HepG2 (cell line): ENCODE measurements around the gene SEZ6L. TPM values are rescaled to one million over a fixed set of nuclear protein-coding genes. Genes with fewer than 3 reads are reported as not detected.

Source experiments
- ATAC-seq: fragments of 200-7000 bp; cut with Tn5 transposase; 3 replicates; pipeline ENCODE4 v1.9.1; 2020; ENCODE audit warnings: mild to moderate bottlenecking, moderate library complexity
- BruUV-seq: library from RNA; stranded (reverse); fragments of 400-500 nt; replicated peaks from 2 replicates; lab custom pipeline; 2021; lab: Mats Ljungman, UMichigan
- CTCF ChIA-PET: fragments of 300-600 bp; formaldehyde crosslinking; extraction: SDS; loops from one replicate; lab custom pipeline; 2021; ENCODE audit warnings: low total read pairs, inconsistent platforms, low intra/inter-chr PET ratio; lab: Yijun Ruan, JAX
- POLR2A ChIA-PET: fragments of 350-600 bp; sonication (Branson Sonifier 250); formaldehyde crosslinking; loops from one replicate; lab custom pipeline; 2020; ENCODE audit warnings: antibody characterized with exemption, inconsistent platforms; lab: Yijun Ruan, JAX
- DNase-seq: peaks from one replicate; pipeline ENCODE4 v3.0.0-alpha.2; 2015; ENCODE audit warnings: low spot score
- FAIRE-seq: peaks from 3 replicates; lab custom pipeline; 2011; peaks lifted over from hg19 to GRCh38; lab: Jason Lieb, UNC
- H2AFZ ChIP-seq: one replicate; pipeline ENCODE4 v1.6.1; 2011; ENCODE audit warnings: low read length, inconsistent platforms
- H3K27ac ChIP-seq: fragments of 300-600 bp; 3 replicates; pipeline ENCODE4 v1.8.0; 2011; ENCODE audit warnings: mixed run types, mild to moderate bottlenecking, mixed read lengths, low read length, inconsistent platforms; ENCODE audit not compliant: insufficient read depth; ENCODE audit errors: extremely low read length
- H3K27me3 ChIP-seq, 2 experiments: fragments of 200-600 bp in 1 of 2; 2 replicates in 1 of 2; 3 replicates in 1 of 2; pipeline versions ENCODE4 v1.6.0 to v1.8.0; 2011; ENCODE audit warnings: low read length in 2 of 2, mild to moderate bottlenecking in 2 of 2, moderate library complexity in 2 of 2, inconsistent platforms in 1 of 2; ENCODE audit not compliant: insufficient read depth in 2 of 2, control insufficient read depth in 1 of 2
- H3K36me3 ChIP-seq, 2 experiments: fragments of 200-600 bp in 1 of 2; replicated peaks in 1 of 2; 2 replicates in 1 of 2; 3 replicates in 1 of 2; pipeline versions ENCODE4 v1.5.1 to v1.8.0; 2011; ENCODE audit warnings: low read length in 2 of 2, inconsistent platforms in 1 of 2; ENCODE audit not compliant: insufficient read depth in 2 of 2, control insufficient read depth in 1 of 2
- H3K4me1 ChIP-seq: 2 replicates; pipeline ENCODE4 v1.5.1; 2012; ENCODE audit warnings: low read length, inconsistent platforms; ENCODE audit not compliant: insufficient read depth
- H3K4me2 ChIP-seq: 2 replicates; pipeline ENCODE4 v1.6.0; 2011; ENCODE audit warnings: low read depth, low read length, inconsistent platforms
- H3K4me3 ChIP-seq, 3 experiments: fragments of 200-600 bp in 1 of 3; sonication (generic), shearing (Covaris generic) in 1 of 3; replicated peaks in 1 of 3; 2 replicates each; pipeline ENCODE4 v1.5.1; 2011 to 2016; ENCODE audit warnings: low read length in 3 of 3, inconsistent platforms in 2 of 3, low read depth in 2 of 3, mild to moderate bottlenecking in 2 of 3, control low read depth in 1 of 3, mixed read lengths in 1 of 3; ENCODE audit not compliant: insufficient read depth in 1 of 3
- H3K79me2 ChIP-seq: one replicate; pipeline ENCODE4 v1.6.1; 2011; ENCODE audit warnings: low read length, inconsistent platforms; ENCODE audit not compliant: insufficient read depth
- H3K9ac ChIP-seq: 2 replicates; pipeline ENCODE4 v1.6.0; 2011; ENCODE audit warnings: mild to moderate bottlenecking, low read depth, low read length, inconsistent platforms; ENCODE audit not compliant: insufficient read depth
- H3K9me3 ChIP-seq: 2 replicates; pipeline ENCODE4 v1.5.1; 2012; ENCODE audit warnings: mild to moderate bottlenecking, low read length
- H4K20me1 ChIP-seq: 2 replicates; pipeline ENCODE4 v1.6.0; 2011; ENCODE audit warnings: inconsistent platforms, mild to moderate bottlenecking, low read length, moderate library complexity; ENCODE audit not compliant: insufficient read depth
- CEBPB ChIP-seq: IDR thresholded peaks from 2 replicates; pipeline ENCODE4 v1.6.1; 2011; ENCODE audit warnings: low read depth, low read length, improper control_type of control experiment, borderline replicate concordance
- TAF1 ChIP-seq: sonication (generic); formaldehyde crosslinking; IDR thresholded peaks from 2 replicates; pipeline ENCODE4 v1.4.0; 2020; ENCODE audit warnings: missing genetic modification reagents
- ZNF773 ChIP-seq: sonication (generic); formaldehyde crosslinking; IDR thresholded peaks from 2 replicates; pipeline ENCODE4 v1.4.0; 2020; ENCODE audit warnings: missing genetic modification reagents, borderline replicate concordance
- WGBS: methylation state at CpG from one replicate; pipeline ENCODE4 v1.1.6; 2017; ENCODE audit warnings: low lambda C conversion rate; 5-methylcytosine and 5-hydroxymethylcytosine counted together
- in situ Hi-C: cut with HindIII; loops from 2 replicates; pipeline ENCODE4 v1.10.0; 2017; ENCODE audit warnings: low pct_unique_long_range_greater_than_20kb; ENCODE audit not compliant: extremely low pct_ligation_motif_present
- intact Hi-C: fragments of 100-400 bp; cut with micrococcal nuclease; formaldehyde crosslinking; loops from one replicate; pipeline ENCODE4 v1.10.0; 2022; ENCODE audit not compliant: unreplicated experiment
- polyA plus RNA-seq, 8 experiments: library from polyadenylated mRNA; depleted of rRNA in 3 of 8; stranded (reverse) in 7 of 8; unstranded in 1 of 8; fragments of >200 nt; fragmentation: Illumina TruSeq in 4 of 8; extraction: Trizol in 4 of 8; gene quantifications; 2 replicates each; pipeline versions ENCODE4 v1.2.1 to v1.2.3, GENCODE V29; 2011 to 2016; ENCODE audit warnings: low read depth in 4 of 8, missing spikeins in 1 of 8, mixed read lengths in 1 of 8; ENCODE audit not compliant: insufficient read depth in 1 of 8
- total RNA-seq, 5 experiments: library from RNA; depleted of rRNA; stranded (reverse); fragments of >200 nt; fragmentation: Illumina TruSeq; extraction: Trizol; gene quantifications; 2 replicates each; pipeline ENCODE4 v1.2.3, GENCODE V29; 2016; ENCODE audit warnings: low read depth in 1 of 5

SEZ6L gene
- total and polyA plus RNA-seq, 2 of the 13 experiments (the other 11 are each of a cell fraction or from before 2014, with no cell fraction given), result not detected

DNA sequence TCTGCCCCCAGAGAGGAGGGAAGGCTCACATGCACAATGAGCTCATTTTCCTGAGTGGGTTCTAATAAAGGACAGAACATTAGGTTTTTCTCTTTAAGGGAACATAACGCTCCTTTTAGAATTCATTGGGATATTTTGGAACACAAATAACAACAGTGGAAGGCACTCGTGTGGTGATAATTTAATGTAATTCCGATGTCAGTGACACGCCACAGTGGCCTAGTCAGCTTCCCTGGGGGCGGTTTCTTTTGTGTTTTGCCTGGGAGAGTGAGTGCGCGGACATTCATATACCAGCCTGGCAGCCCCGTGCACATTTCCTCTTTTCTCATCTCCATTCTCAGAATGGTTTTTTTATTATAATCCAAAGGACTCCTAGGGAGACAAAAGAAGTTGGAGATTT, 41.1 kb downstream of the SEZ6L start:
- Histone ChIP-seq H4K20me1 (no peaks in the 10 kb centered on the region), H3K36me3 (no peaks in the 10 kb centered on the region), H3K9me3 (no peaks in the 10 kb centered on the region), H3K27ac (no peak overlapping the region), H3K79me2 (no peaks in the 10 kb centered on the region), H3K4me2 (no peak overlapping the region), H3K4me1 (no peaks in the 10 kb centered on the region), H3K9ac (no peak overlapping the region), H2AFZ (no peak overlapping the region), H3K4me3 (no peak overlapping the region), H3K27me3 (no peaks in the 10 kb centered on the region; a peak in 3 of 5 replicates)
- ATAC-seq (no peak), DNase-seq (no peak), FAIRE-seq (no peak)
- ChIA-PET CTCF (no interaction called here), POLR2A (no interaction called here)
- BruUV-seq, result no TSS peak
- in situ Hi-C loops, result no loop called here
- WGBS, result 28% methylated on average over 8 of the region's 8 CpGs
- no peak for TF ChIP-seq TAF1
- intact Hi-C loops, result no loop called here

DNA sequence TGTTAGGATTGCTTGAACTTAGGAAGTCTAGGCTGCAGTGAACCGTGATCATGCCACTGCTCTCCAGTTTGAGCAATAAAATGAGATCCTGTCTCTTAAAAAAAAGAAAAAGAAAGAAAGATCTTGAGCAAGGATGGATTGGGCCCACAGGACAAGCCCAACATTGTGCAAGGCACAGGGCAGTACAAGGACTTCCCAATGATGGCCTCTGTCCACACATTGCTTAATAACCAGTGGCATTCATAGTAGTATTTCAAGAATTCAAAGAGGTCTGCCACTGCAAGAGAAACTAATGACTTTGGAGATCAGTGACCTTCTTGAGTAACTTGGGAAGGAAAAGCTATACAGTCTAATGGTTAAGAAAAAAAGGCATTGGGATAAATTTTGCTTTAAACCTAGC, 44.6 kb downstream of the SEZ6L start:
- TF ChIP-seq ZNF773, result no peak
- TF ChIP-seq CEBPB, result peak; percentile 39; the same call in 1 of the 2 replicates
- Histone ChIP-seq H3K4me2 (no peak overlapping the region), H3K4me1 (no peaks in the 10 kb centered on the region), H3K9ac (no peak overlapping the region), H4K20me1 (no peaks in the 10 kb centered on the region), H3K27me3 (peaks cover 2 to 7% of the 10 kb centered on the region in 2 experiments; a peak in 3 of 5 replicates), H3K9me3 (no peaks in the 10 kb centered on the region), H3K79me2 (no peaks in the 10 kb centered on the region), H3K36me3 (no peaks in the 10 kb centered on the region), H3K4me3 (no peak overlapping the region), H3K27ac (no peak overlapping the region), H2AFZ (no peak overlapping the region)
- no peak for ATAC-seq
- ChIA-PET CTCF (no interaction called here), POLR2A (no interaction called here)
- intact Hi-C loops (no loop called here), in situ Hi-C loops (no loop called here)
- DNase-seq, result no peak
- WGBS, result 0% methylated on average over 1 of the region's 1 CpG
- BruUV-seq, result no TSS peak
- FAIRE-seq, result no peak
